Stimulated activated naive CD8-positive, alpha-beta T cell treated with anti-CD3 and anti-CD28 coated beads, Interleukin-15, amount 100 ng/mL, for 72 hours (primary cell): ENCODE data around the gene KCNQ4.

Experiments used
- ATAC-seq: fragments of 150-1000 bp; cut with Tn5 transposase; 2 replicates; pipeline ENCODE4 v1.10.0; 2021; ENCODE audit warnings: mild to moderate bottlenecking, moderate library complexity
- DNase-seq, 2 donors: peaks; one replicate each; pipeline ENCODE4 v3.0.0; 2021 to 2022
- H3K27ac Mint-ChIP-seq, 2 donors: one replicate each; pipeline ENCODE4 v1.8.0; 2022; ENCODE audit warnings: mild to moderate bottlenecking in 2 of 2, mixed read lengths in 2 of 2, moderate library complexity in 2 of 2
- H3K27me3 Mint-ChIP-seq: one replicate; pipeline ENCODE4 v1.8.0; 2022; ENCODE audit warnings: mixed read lengths
- H3K4me1 Mint-ChIP-seq: one replicate; pipeline ENCODE4 v1.8.0; 2022; ENCODE audit warnings: mild to moderate bottlenecking, mixed read lengths
- H3K4me3 Mint-ChIP-seq, 2 donors: one replicate each; pipeline ENCODE4 v1.8.0; 2022; ENCODE audit warnings: mild to moderate bottlenecking in 2 of 2, mixed read lengths in 2 of 2, moderate library complexity in 1 of 2
- H3K9me3 Mint-ChIP-seq, 2 donors: one replicate each; pipeline ENCODE4 v1.8.0; 2022; ENCODE audit warnings: mixed read lengths in 2 of 2

KCNQ4 gene

DNA sequence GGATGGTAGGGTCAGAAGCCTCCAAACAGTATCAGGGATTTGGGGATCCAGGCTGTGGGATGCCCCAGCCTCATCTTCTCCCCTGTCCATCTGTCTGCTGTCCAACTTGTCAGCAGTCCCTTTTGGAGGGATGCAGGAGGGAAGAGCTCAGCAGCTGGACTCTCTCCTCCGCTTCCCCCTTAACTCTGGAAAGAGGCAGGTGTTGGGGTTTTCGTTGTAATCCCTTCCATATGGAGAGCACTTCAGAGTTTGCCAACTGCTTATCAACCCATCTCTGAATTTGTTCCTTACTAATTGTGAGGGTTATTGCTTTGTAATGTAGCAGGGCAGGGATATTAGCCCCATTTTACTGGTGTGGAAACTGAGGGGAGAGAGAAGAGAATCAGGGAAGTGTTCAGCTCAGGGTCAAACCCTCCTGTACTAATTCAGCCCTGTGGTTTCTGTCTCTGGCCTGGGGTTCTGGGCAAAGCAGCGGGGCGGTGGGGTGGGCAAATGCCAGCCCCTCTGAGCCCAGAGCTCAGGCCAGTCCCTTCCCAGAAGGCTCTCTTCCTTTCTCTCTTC, 75.3 kb downstream of the KCNQ4 start:
- no peaks in the 10 kb centered on the region for H3K9me3 Mint-ChIP-seq
- peaks cover 31% of the 10 kb centered on the region for H3K27me3 Mint-ChIP-seq
- H3K4me3 Mint-ChIP-seq: no peak overlapping the region
- no peak for DNase-seq
- no peak overlapping the region for H3K27ac Mint-ChIP-seq
- H3K4me1 Mint-ChIP-seq: peaks cover 25% of the 10 kb centered on the region
- no peak for ATAC-seq

GRCh38 chr1:40860706-40861223, 77.2 kb downstream of the KCNQ4 start:
- peaks cover 26% of the 10 kb centered on the region for H3K4me1 Mint-ChIP-seq
- no peaks in the 10 kb centered on the region for H3K9me3 Mint-ChIP-seq
- DNase-seq (no peak), ATAC-seq (no peak)
- peaks cover 31% of the 10 kb centered on the region for H3K27me3 Mint-ChIP-seq
- peak overlapping the region in 1 of 2 donors; percentile 93 for H3K27ac Mint-ChIP-seq
- peak overlapping the region; percentile 82 to 89 for H3K4me3 Mint-ChIP-seq

DNA sequence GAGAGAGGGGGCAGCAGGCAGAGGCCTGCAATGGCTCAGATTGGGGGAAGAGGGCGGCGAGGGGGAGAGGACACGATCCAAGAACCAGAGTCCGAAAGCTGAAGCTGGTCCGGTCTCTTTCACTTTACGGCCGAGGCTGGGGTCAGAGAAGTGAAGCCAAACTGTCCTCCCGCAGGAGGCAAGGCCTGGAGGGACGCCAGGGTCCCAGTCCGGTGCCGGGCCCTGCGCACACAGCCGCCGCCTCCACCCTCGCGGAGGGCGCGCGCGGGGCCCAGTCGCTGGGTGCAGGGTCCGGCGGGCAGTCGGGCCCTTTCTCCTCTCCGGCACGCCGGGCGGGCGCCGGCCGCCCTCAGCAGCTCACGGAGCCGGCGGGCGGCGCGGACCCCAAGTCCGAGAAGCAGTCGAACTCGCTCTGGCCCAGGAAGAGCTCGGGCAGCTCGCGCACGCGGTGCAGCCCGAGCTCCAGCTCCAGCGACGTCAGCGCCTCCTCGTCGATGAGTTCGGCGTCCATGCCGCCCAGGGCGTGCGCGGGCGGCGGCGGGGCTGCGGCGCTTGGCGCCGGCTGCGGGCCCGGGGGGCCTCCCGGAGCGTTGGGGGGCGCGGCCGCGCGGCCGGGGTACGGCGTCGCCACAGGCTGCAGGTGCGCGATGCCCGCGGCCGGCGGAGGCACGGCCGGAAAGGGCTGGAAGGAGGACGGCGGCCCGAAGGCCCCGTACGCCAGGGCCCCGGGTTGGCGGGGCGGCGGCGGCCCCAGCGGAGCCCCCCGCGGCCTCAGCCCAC, 77.8 kb downstream of the KCNQ4 start:
- H3K9me3 Mint-ChIP-seq: no peaks in the 10 kb centered on the region
- peaks cover 31% of the 10 kb centered on the region for H3K27me3 Mint-ChIP-seq
- ATAC-seq: peak; percentile 16
- peak overlapping the region; percentile 82 to 89 for H3K4me3 Mint-ChIP-seq
- DNase-seq: peak; percentile 37 to 41
- H3K27ac Mint-ChIP-seq: peak overlapping the region in 1 of 2 donors; percentile 93
- H3K4me1 Mint-ChIP-seq: peaks cover 26% of the 10 kb centered on the region

- ATAC-seq (peak; percentile 93), DNase-seq (peak; percentile 95)
- Mint-ChIP-seq H3K4me1 (peaks cover 26% of the 10 kb centered on the region), H3K4me3 (peak within 1 kb of the TSS; percentile 89 to 92), H3K27me3 (peaks cover 31% of the 10 kb centered on the region), H3K9me3 (no peaks in the 10 kb centered on the region), H3K27ac (peak within 1 kb of the TSS; percentile 78 to 94)
Observed at GRCh38 chr1:40862008-40862863, 78.6 kb downstream of the KCNQ4 start, which contains the start of gene CITED4. Gene CITED4 (minus strand): TSS chr1:40862363. CDS start chr1:40862127, 236 bp downstream.

GRCh38 chr1:40868051-40868723, 84.6 kb downstream of the KCNQ4 start:
- DNase-seq (no peak), ATAC-seq (peak; percentile 66)
- Mint-ChIP-seq H3K4me3 (no peak overlapping the region), H3K9me3 (peaks cover 0 to 6% of the 10 kb centered on the region in 2 donors), H3K4me1 (peaks cover 18% of the 10 kb centered on the region), H3K27me3 (peaks cover 2% of the 10 kb centered on the region), H3K27ac (no peak overlapping the region)

DNA sequence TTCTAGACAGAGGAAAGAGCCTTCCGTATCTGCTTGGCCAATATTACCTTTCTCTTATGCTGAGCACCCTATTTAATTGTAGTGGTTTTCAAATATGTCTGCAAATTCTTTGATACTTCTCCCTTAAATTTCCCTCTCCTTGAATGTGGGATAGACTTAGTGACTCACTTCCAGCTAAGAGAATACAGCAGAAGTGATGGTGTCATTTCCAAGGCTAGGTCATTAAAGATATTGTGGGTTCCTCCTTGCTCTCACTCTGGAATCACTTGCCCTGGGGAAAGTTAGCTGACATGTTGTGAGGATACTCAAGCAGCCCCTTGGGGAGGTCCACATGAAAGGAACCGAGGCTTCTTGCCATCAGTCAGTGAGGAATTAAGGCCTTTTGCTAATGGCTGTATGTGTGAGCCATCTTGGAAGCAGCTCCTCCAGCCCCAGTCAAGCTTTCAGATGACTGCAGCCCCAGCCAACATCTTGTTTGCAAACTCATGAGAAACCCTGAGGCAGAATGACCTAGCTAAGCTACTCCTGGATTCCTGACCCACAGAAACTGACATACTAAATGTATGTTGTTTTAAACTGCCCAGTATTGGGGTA, 86.6 kb downstream of the KCNQ4 start:
- H3K9me3 Mint-ChIP-seq: peaks cover 0 to 6% of the 10 kb centered on the region in 2 donors
- H3K4me3 Mint-ChIP-seq: no peak overlapping the region
- no peak for ATAC-seq
- H3K27ac Mint-ChIP-seq: no peak overlapping the region
- DNase-seq: no peak
- peaks cover 26% of the 10 kb centered on the region for H3K4me1 Mint-ChIP-seq
- peaks cover 8% of the 10 kb centered on the region for H3K27me3 Mint-ChIP-seq

DNA sequence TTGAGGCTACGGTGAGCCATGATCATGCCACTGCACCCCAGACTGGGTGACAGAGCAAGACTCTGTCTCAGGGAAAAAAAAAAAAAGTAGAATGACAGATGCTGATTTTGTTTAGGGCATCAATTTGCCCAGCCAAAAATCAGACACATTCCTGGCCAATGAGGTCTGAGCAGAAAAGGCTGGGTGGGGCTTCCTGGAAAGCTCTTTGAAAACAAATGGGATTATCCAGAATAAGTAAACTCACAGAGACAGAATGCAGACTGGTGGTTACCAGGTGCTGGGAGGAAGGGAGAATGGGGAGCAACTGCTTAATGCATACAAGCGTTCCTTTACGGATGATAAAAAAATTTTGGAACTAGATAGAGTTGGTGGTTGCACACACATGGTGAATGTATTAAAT, 88.7 kb downstream of the KCNQ4 start:
- no peak overlapping the region for H3K4me3 Mint-ChIP-seq
- peaks cover 14 to 18% of the 10 kb centered on the region in 2 donors for H3K9me3 Mint-ChIP-seq
- H3K27ac Mint-ChIP-seq: no peak overlapping the region
- DNase-seq (no peak), ATAC-seq (no peak)
- peaks cover 45% of the 10 kb centered on the region for H3K4me1 Mint-ChIP-seq
- peaks cover 8% of the 10 kb centered on the region for H3K27me3 Mint-ChIP-seq

GRCh38 chr1:40873863-40874472, 90.4 kb downstream of the KCNQ4 start:
- ATAC-seq: no peak
- no peak for DNase-seq
- Mint-ChIP-seq H3K4me1 (peaks cover 45% of the 10 kb centered on the region), H3K27me3 (peaks cover 8% of the 10 kb centered on the region), H3K9me3 (peaks cover 14 to 18% of the 10 kb centered on the region in 2 donors), H3K27ac (no peak overlapping the region), H3K4me3 (no peak overlapping the region)

GRCh38 chr1:40876436-40876761, 92.8 kb downstream of the KCNQ4 start:
- Mint-ChIP-seq H3K27ac (no peak overlapping the region), H3K4me3 (no peak overlapping the region), H3K27me3 (peaks cover 27% of the 10 kb centered on the region), H3K9me3 (peaks cover 8 to 18% of the 10 kb centered on the region in 2 donors), H3K4me1 (peaks cover 43% of the 10 kb centered on the region)
- DNase-seq (no peak), ATAC-seq (no peak)

- peaks cover 8 to 18% of the 10 kb centered on the region in 2 donors for H3K9me3 Mint-ChIP-seq
- H3K27ac Mint-ChIP-seq: no peak overlapping the region
- peaks cover 43% of the 10 kb centered on the region for H3K4me1 Mint-ChIP-seq
- no peak for DNase-seq
- H3K4me3 Mint-ChIP-seq: no peak overlapping the region
- no peak for ATAC-seq
- H3K27me3 Mint-ChIP-seq: peaks cover 28% of the 10 kb centered on the region
Observed at GRCh38 chr1:40876891-40877290, 93.3 kb downstream of the KCNQ4 start.

DNA sequence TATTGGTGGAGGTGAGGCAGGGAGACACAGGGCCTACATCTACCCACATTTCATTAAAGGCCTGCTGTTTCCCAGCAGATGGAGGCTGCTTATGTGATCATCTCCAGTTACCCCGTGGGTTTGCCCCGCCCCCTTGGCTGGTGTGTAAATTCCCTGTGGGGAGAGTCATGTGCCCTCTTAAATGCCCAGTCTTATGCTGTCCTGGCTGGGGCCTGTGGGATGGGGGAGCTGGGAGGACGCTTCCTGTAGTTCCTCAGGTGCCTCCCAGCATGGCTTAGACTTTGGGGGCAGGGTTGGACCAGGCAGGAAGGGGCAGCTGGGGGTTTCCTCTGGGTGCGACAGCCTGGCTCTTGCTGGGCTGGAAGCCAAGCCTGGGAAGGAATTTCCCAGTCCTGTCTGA, 94.1 kb downstream of the KCNQ4 start:
- Mint-ChIP-seq H3K27ac (peak overlapping the region; percentile 33 to 34), H3K4me3 (no peak overlapping the region), H3K9me3 (peaks cover 8 to 18% of the 10 kb centered on the region in 2 donors), H3K27me3 (peaks cover 34% of the 10 kb centered on the region), H3K4me1 (peaks cover 43% of the 10 kb centered on the region)
- DNase-seq: peak in 1 of 2 donors; percentile 33
- peak; percentile 31 for ATAC-seq

- ATAC-seq: no peak
- no peak overlapping the region for H3K4me3 Mint-ChIP-seq
- peaks cover 38% of the 10 kb centered on the region for H3K27me3 Mint-ChIP-seq
Observed at GRCh38 chr1:40878906-40879305, 95.3 kb downstream of the KCNQ4 start.

GRCh38 chr1:40879482-40880175, 96.0 kb downstream of the KCNQ4 start:
- Mint-ChIP-seq H3K27ac (peak overlapping the region in 1 of 2 donors; percentile 33), H3K9me3 (peaks cover 8 to 18% of the 10 kb centered on the region in 2 donors), H3K27me3 (peaks cover 45% of the 10 kb centered on the region), H3K4me1 (peaks cover 38% of the 10 kb centered on the region), H3K4me3 (no peak overlapping the region)
- DNase-seq (no peak), ATAC-seq (no peak)

More at GRCh38 chr1:40878906-40879305, 95.3 kb downstream of the KCNQ4 start:
- DNase-seq: no peak
- no peak overlapping the region for H3K27ac Mint-ChIP-seq
- H3K9me3 Mint-ChIP-seq: peaks cover 8 to 18% of the 10 kb centered on the region in 2 donors
- peaks cover 38% of the 10 kb centered on the region for H3K4me1 Mint-ChIP-seq
